NT2/D1 (cell line): Measurements from ENCODE around the gene COL23A1.
A peak's percentile ranks its signal among the peaks of the same experiment; 100 is the strongest.

Source experiments
- DNase-seq: peaks from one replicate; pipeline ENCODE4 v3.0.0-alpha.2; 2011; ENCODE audit warnings: low read depth, low spot score
- H3K27me3 ChIP-seq: 2 replicates; pipeline ENCODE4 v1.6.0; 2011; ENCODE audit warnings: mild to moderate bottlenecking; ENCODE audit not compliant: insufficient read length, insufficient read depth
- H3K36me3 ChIP-seq: 2 replicates; pipeline ENCODE4 v1.6.1; 2011; ENCODE audit warnings: mild to moderate bottlenecking, low read length, mixed read lengths; ENCODE audit not compliant: insufficient read depth, insufficient read length
- H3K4me1 ChIP-seq: 2 replicates; pipeline ENCODE4 v1.5.1; 2011; ENCODE audit not compliant: insufficient read depth, insufficient read length
- H3K4me3 ChIP-seq: 2 replicates; pipeline ENCODE4 v1.5.1; 2011; ENCODE audit warnings: low read depth; ENCODE audit not compliant: insufficient read length
- H3K9ac ChIP-seq: 2 replicates; pipeline ENCODE4 v1.6.0; 2011; ENCODE audit warnings: low read depth; ENCODE audit not compliant: insufficient read length
- H3K9me3 ChIP-seq: 2 replicates; pipeline ENCODE4 v1.5.1; 2011; ENCODE audit warnings: mild to moderate bottlenecking, low read length; ENCODE audit not compliant: insufficient read depth
- SUZ12 ChIP-seq: IDR thresholded peaks from 2 replicates; pipeline ENCODE4 v1.6.1; 2011; ENCODE audit not compliant: insufficient read length, insufficient read depth; ENCODE audit errors: extremely low read depth
- YY1 ChIP-seq: IDR thresholded peaks from 2 replicates; pipeline ENCODE4 v1.6.1; 2011; ENCODE audit not compliant: insufficient read length, insufficient read depth
- ZNF274 ChIP-seq: IDR thresholded peaks from 2 replicates; pipeline ENCODE4 v1.6.1; 2011; ENCODE audit warnings: mild to moderate bottlenecking, low read depth, low read length

The COL23A1 gene

GRCh38 chr5:178470760-178471025 is 119.5 kb downstream of the COL23A1 start:
- TF ChIP-seq YY1 (no peak), ZNF274 (no peak), SUZ12 (no peak)
- H3K27me3 ChIP-seq = no peaks in the 10 kb centered on the region
- no peak overlapping the region for H3K9ac ChIP-seq
- H3K4me3 ChIP-seq = no peak overlapping the region
- DNase-seq = no peak
- peaks cover 7% of the 10 kb centered on the region; the same call in 1 of the 2 replicates for H3K9me3 ChIP-seq
- H3K36me3 ChIP-seq = no peaks in the 10 kb centered on the region
- H3K4me1 ChIP-seq = peaks cover 7% of the 10 kb centered on the region

GRCh38 chr5:178469975-178470759 is 120.0 kb downstream of the COL23A1 start:
- 0 out of 2 replicates have a peak, but pooled peaks cover 2% of the 10 kb centered on the region for H3K9me3 ChIP-seq
- TF ChIP-seq SUZ12 (no peak), ZNF274 (no peak), YY1 (no peak)
- H3K27me3 ChIP-seq = no peaks in the 10 kb centered on the region
- no peak overlapping the region for H3K9ac ChIP-seq
- no peak overlapping the region for H3K4me3 ChIP-seq
- no peaks in the 10 kb centered on the region for H3K36me3 ChIP-seq
- DNase-seq = no peak
- peaks cover 7% of the 10 kb centered on the region for H3K4me1 ChIP-seq

DNA sequence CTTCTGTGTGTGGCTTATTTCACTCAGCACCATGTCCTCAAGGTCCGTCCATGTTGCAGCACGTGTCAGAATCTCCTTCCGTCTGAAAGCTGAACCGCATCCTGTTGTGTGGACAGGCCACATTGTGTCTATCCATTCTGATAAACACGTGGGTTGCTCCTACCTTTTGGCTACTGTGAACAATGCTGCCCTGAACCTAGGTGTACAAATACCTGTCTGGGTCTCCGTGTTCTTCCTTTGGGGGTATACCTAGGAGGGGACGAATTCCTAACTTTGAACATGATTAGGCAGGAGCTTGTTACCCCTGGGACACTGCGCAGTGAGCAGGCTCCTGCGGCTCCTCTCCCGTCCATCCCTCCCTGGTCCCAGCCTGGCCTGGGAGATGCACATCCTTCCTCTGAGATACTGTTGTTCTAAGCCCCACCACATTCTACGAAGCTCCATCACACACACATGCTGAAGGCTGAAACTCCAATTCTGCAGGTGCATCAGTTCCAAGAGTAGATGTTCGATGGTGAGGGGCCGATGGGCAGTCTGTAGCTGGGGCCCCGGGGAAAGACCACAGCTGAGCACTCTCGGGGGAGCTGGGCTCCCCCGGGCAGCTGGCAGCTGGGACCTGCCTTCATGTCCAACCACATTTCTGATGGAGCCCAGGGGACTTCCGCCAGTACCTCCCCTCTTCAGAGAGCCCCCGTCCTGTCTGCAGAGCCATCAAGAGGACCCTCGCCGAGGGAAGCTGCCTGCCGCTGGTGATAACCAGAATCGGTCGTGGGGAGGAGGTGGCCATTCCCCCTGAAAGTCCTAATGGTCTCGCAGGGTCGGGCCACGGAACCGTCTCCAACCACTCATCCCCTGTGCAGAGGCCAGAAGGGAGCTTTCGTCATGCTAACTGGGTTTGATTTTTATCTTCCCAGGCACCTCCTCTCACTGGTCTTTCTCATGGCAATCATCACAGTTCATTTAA is 120.9 kb downstream of the COL23A1 start:
- Histone ChIP-seq H3K36me3 (no peaks in the 10 kb centered on the region), H3K9ac (no peak overlapping the region), H3K4me3 (no peak overlapping the region), H3K27me3 (no peaks in the 10 kb centered on the region), H3K9me3 (no peaks in the 10 kb centered on the region), H3K4me1 (peaks cover 7% of the 10 kb centered on the region)
- TF ChIP-seq YY1 (no peak), ZNF274 (no peak), SUZ12 (no peak)
- no peak for DNase-seq

- no peaks in the 10 kb centered on the region for H3K36me3 ChIP-seq
- H3K4me1 ChIP-seq = peaks cover 7% of the 10 kb centered on the region
Observed at GRCh38 chr5:178468196-178468685, 122.0 kb downstream of the COL23A1 start.

DNA sequence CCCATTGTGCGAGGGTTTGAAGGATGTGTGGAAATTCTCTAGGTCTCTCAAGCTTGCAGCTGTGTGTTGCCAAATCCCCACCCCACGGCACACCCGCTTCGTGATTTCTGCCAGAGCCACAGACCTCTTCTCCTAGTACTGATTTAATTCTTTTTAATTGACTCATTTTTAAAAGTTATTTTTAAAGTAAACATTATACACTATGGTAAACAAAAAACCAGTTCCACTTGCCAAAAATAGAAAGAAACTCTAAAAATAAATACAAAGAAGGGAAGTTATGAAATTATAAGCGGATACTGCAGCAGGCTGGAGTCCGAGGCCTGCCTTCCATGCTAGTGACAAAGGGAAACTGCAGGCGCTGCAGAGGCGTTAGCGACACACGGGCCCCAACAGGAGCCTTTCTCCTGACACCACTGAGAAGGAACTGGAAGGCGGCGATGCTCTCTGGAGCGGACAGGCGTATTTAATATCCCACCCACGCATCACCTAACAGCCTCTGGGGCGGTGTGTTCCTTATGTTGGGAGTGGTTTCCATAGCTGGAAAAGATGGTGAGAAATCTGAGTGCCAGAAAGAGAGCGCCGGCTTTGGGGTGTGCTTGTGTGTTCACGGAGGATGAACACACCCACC is 122.5 kb downstream of the COL23A1 start:
- DNase-seq = no peak

More at GRCh38 chr5:178468196-178468685, 122.0 kb downstream of the COL23A1 start:
- Histone ChIP-seq H3K4me3 (no peak overlapping the region), H3K27me3 (no peaks in the 10 kb centered on the region), H3K9ac (no peak overlapping the region), H3K9me3 (no peaks in the 10 kb centered on the region)
- TF ChIP-seq YY1 = no peak
- TF ChIP-seq SUZ12 = no peak
- TF ChIP-seq ZNF274 = no peak
- DNase-seq = no peak

GRCh38 chr5:178467205-178467567 is 123.0 kb downstream of the COL23A1 start:
- Histone ChIP-seq H3K9me3 (no peaks in the 10 kb centered on the region), H3K36me3 (no peaks in the 10 kb centered on the region), H3K4me1 (peaks cover 7% of the 10 kb centered on the region), H3K27me3 (no peaks in the 10 kb centered on the region), H3K9ac (peak overlapping the region; percentile 9), H3K4me3 (no peak overlapping the region)
- TF ChIP-seq ZNF274 (no peak), YY1 (no peak), SUZ12 (no peak)
- no peak for DNase-seq

More for the DNA sequence above, 122.5 kb downstream of the COL23A1 start:
- peak overlapping the region; percentile 9 for H3K9ac ChIP-seq
- H3K9me3 ChIP-seq = no peaks in the 10 kb centered on the region
- no peaks in the 10 kb centered on the region for H3K36me3 ChIP-seq
- TF ChIP-seq SUZ12 (no peak), YY1 (no peak), ZNF274 (no peak)
- peaks cover 7% of the 10 kb centered on the region for H3K4me1 ChIP-seq
- H3K27me3 ChIP-seq = no peaks in the 10 kb centered on the region
- H3K4me3 ChIP-seq = no peak overlapping the region

GRCh38 chr5:178466342-178466741 is 123.9 kb downstream of the COL23A1 start:
- TF ChIP-seq SUZ12 = no peak
- TF ChIP-seq YY1 = no peak
- no peak for TF ChIP-seq ZNF274
- Histone ChIP-seq H3K4me1 (peaks cover 7% of the 10 kb centered on the region), H3K36me3 (no peaks in the 10 kb centered on the region), H3K4me3 (no peak overlapping the region), H3K9ac (no peak overlapping the region), H3K9me3 (no peaks in the 10 kb centered on the region), H3K27me3 (no peaks in the 10 kb centered on the region)
- no peak for DNase-seq
